ENCODE measurements around the gene MS4A6E. TPM values are rescaled to one million over a fixed set of nuclear protein-coding genes. Genes with fewer than 3 reads are reported as not detected.

Gene MS4A6E
- polyA plus RNA-seq, 1 of the 3 experiments (the other 2 are of a cell fraction): not detected

- ChIA-PET POLR2A (no interaction called here), CTCF (interaction anchor here (2.6 kb wide), 1 partner anchor 14 kb away, joined by 14 read pairs; no protein-coding TSS in a partner anchor)
- Histone ChIP-seq H2AFZ (ENCODE audit: low read depth) (no peak overlapping the region), H3K79me2 (ENCODE audit: insufficient read depth) (no peaks in the 10 kb centered on the region), H3K4me3 (ENCODE audit: low read depth in 2 of 2, low read length in 1 of 2) (no peak overlapping the region), H3K27ac (ENCODE audit: low read depth in 2 of 2, low read length in 1 of 2) (no peak overlapping the region), H3K27me3 (ENCODE audit: insufficient read depth) (no peaks in the 10 kb centered on the region; the same call in 1 of the 2 replicates), H3K36me3 (replicated peaks in 1 of 2; ENCODE audit: control insufficient read depth in 1 of 2, insufficient read depth in 2 of 2, low read length in 1 of 2) (no peaks in the 10 kb centered on the region), H3K9me3 (no peaks in the 10 kb centered on the region), H3K4me2 (no peak overlapping the region), H3F3A (replicated peaks; ENCODE audit: insufficient read depth) (no peaks in the 10 kb centered on the region), H3K9ac (no peak overlapping the region), H3K9me2 (no peaks in the 10 kb centered on the region), H4K20me1 (ENCODE audit: insufficient read depth) (no peaks in the 10 kb centered on the region), H3K4me1 (ENCODE audit: control insufficient read depth in 1 of 2, insufficient read depth in 2 of 2, low read depth in 1 of 2, low read length in 1 of 2) (no peaks in the 10 kb centered on the region)
- TF ChIP-seq JUND (IDR thresholded peaks at IDR 0.05) (no peak), RCOR1 (IDR thresholded peaks at IDR 0.05; ENCODE audit: low read length) (no peak), YY1 (IDR thresholded peaks at IDR 0.05; ENCODE audit: low read depth) (no peak), SIN3A (IDR thresholded peaks at IDR 0.05; ENCODE audit: borderline replicate concordance, low read depth, low read length) (no peak), EZH2phosphoT487 (IDR thresholded peaks at IDR 0.05; ENCODE audit: borderline replicate concordance, low read depth) (no peak), CHD2 (IDR thresholded peaks at IDR 0.05; ENCODE audit: low read length, partially characterized antibody) (no peak), EP300 (IDR thresholded peaks at IDR 0.05; ENCODE audit: borderline replicate concordance in 1 of 2, low read depth in 1 of 2, low read length in 1 of 2) (no peak)
- TF ChIP-seq, protein P1, sequence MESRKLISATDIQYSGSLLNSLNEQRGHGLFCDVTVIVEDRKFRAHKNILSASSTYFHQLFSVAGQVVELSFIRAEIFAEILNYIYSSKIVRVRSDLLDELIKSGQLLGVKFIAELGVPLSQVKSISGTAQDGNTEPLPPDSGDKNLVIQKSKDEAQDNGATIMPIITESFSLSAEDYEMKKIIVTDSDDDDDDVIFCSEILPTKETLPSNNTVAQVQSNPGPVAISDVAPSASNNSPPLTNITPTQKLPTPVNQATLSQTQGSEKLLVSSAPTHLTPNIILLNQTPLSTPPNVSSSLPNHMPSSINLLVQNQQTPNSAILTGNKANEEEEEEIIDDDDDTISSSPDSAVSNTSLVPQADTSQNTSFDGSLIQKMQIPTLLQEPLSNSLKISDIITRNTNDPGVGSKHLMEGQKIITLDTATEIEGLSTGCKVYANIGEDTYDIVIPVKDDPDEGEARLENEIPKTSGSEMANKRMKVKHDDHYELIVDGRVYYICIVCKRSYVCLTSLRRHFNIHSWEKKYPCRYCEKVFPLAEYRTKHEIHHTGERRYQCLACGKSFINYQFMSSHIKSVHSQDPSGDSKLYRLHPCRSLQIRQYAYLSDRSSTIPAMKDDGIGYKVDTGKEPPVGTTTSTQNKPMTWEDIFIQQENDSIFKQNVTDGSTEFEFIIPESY (IDR thresholded peaks at IDR 0.05; ENCODE audit: borderline replicate concordance, low read depth): no peak
- TF ChIP-seq, protein P2, sequence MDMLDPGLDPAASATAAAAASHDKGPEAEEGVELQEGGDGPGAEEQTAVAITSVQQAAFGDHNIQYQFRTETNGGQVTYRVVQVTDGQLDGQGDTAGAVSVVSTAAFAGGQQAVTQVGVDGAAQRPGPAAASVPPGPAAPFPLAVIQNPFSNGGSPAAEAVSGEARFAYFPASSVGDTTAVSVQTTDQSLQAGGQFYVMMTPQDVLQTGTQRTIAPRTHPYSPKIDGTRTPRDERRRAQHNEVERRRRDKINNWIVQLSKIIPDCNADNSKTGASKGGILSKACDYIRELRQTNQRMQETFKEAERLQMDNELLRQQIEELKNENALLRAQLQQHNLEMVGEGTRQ (IDR thresholded peaks at IDR 0.05; ENCODE audit: borderline replicate concordance, low read depth, low read length): no peak
- DNase-seq: no peak
- WGBS (ENCODE audit: low lambda C conversion rate): 0% methylated on average over 2 of the region's 2 CpGs
These were observed 21.1 kb downstream of the MS4A6E start for GRCh38 chr11:60348116-60348515.

DNA sequence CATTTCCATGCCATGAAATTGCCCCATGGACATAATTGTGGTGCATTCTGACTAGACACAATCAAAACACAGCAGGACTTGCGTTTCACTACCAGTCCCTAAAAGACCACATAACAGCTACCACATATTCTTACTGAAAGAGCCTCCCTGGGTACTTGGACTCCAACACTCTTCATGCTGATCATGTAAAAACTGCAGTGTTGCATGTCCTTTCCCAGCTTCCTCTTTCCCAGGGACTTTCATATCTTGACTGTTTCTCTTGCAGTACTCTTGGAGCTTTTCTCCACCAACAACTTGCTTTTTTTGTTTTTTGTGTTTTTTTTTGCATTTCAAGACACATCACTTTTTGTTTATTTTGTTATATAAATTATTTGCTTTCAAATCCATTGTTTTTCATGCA lies 22.9 kb downstream of the MS4A6E start:
- Histone ChIP-seq H3K4me3 (ENCODE audit: low read depth in 2 of 2, low read length in 1 of 2) (no peak overlapping the region), H3K9ac (no peak overlapping the region), H3K9me3 (no peaks in the 10 kb centered on the region), H3K4me2 (no peak overlapping the region), H4K20me1 (ENCODE audit: insufficient read depth) (no peaks in the 10 kb centered on the region), H3K79me2 (ENCODE audit: insufficient read depth) (no peaks in the 10 kb centered on the region), H3K4me1 (ENCODE audit: control insufficient read depth in 1 of 2, insufficient read depth in 2 of 2, low read depth in 1 of 2, low read length in 1 of 2) (no peaks in the 10 kb centered on the region), H2AFZ (ENCODE audit: low read depth) (no peak overlapping the region), H3F3A (replicated peaks; ENCODE audit: insufficient read depth) (no peaks in the 10 kb centered on the region), H3K9me2 (no peaks in the 10 kb centered on the region), H3K27ac (ENCODE audit: low read depth in 2 of 2, low read length in 1 of 2) (no peak overlapping the region), H3K27me3 (ENCODE audit: insufficient read depth) (no peaks in the 10 kb centered on the region; the same call in 1 of the 2 replicates), H3K36me3 (replicated peaks in 1 of 2; ENCODE audit: control insufficient read depth in 1 of 2, insufficient read depth in 2 of 2, low read length in 1 of 2) (no peaks in the 10 kb centered on the region)
- CTCF ChIA-PET: interaction anchor here (2.6 kb wide), 1 partner anchor 16 kb away, joined by 14 read pairs; no protein-coding TSS in a partner anchor
- POLR2A ChIA-PET: no interaction called here
- no peak for DNase-seq
- WGBS (ENCODE audit: low lambda C conversion rate): 0% methylated on average over 1 of the region's 1 CpG
- TF ChIP-seq EP300 (IDR thresholded peaks at IDR 0.05; ENCODE audit: borderline replicate concordance in 1 of 2, low read depth in 1 of 2, low read length in 1 of 2): no peak
- TF ChIP-seq USF1 (IDR thresholded peaks at IDR 0.05; ENCODE audit: borderline replicate concordance, low read depth): no peak
- TF ChIP-seq TAF1 (IDR thresholded peaks at IDR 0.05; ENCODE audit: borderline replicate concordance, low read depth, low read length): no peak
- TF ChIP-seq PBX3 (IDR thresholded peaks at IDR 0.05): no peak
- TF ChIP-seq IRF3 (IDR thresholded peaks at IDR 0.05; ENCODE audit: low read depth, low read length): no peak
